ENCODE data around the gene PIGP. TPM values are rescaled to one million over a fixed set of nuclear protein-coding genes. Genes with fewer than 3 reads are reported as not detected.
A peak's percentile ranks its signal among the peaks of the same experiment; 100 is the strongest.
"Not testable (repeated sequence)": the region's sequence is repeated elsewhere in the genome, so short reads cannot be mapped to it uniquely, and the experiment has no call there.

Gene PIGP
- 34.0 TPM for total RNA-seq
- long read RNA-seq, full-length matches to known transcripts, result 26 of 26 reads
- long read RNA-seq, partial matches to known transcripts, result 0 of 26 reads
- long read RNA-seq, other reads (novel, unspliced or antisense), result 0 of 26 reads

GRCh38 chr21:37072988-37073416, at the start of gene PIGP, which contains the start of gene TTC3:
Gene PIGP (minus strand): TSS chr21:37073071. CDS start chr21:37072515, 556 bp downstream.
Gene TTC3 (plus strand): TSS chr21:37073254. CDS start chr21:37087258, 14,004 bp downstream.
- DNase-seq, result peak; percentile 96
- intact Hi-C loops (cut with DNase I), result no loop called here
- ATAC-seq (ENCODE audit: poor library complexity), result peak; percentile 93

GRCh38 chr21:37119421-37120218, 46.7 kb upstream of the PIGP start:
- intact Hi-C loops (cut with DNase I), result no loop called here
- DNase-seq, result no peak

DNA sequence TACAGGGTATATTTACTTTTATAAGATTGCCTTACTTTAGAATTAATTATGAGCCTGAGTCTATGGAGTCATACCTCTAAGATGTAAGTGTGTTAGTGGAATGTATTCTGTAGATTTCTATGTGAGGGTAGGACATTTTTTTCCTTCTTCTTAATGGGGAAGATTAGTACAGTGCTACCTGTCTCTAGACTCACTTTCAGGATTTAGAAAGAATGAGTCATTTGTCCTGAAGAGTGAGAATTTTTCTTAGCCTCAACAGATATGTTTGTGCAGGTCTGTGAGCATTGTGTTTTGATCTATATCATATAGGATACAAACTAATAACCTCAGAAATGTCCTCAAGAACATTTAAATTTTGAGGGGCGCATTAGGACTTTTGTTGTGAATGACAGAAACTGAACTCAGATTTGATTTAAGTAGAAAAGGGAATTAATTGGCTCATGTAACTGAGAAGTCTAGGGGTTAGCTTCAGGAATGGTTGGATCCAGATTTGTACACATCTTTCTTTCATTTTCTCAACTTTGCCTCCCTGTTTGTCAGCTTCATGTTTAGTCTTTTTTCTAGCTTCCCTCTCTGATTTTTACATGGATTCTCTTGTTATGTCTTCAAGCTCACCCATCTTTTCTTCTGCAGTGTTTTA, 45.4 kb upstream of the PIGP start:
- no peak for DNase-seq
- no peak for ATAC-seq (ENCODE audit: poor library complexity)
- intact Hi-C loops (cut with DNase I), result no loop called here

More at GRCh38 chr21:37119421-37120218, 46.7 kb upstream of the PIGP start:
- ATAC-seq (ENCODE audit: poor library complexity), result no peak

GRCh38 chr21:37117204-37117603, 44.3 kb upstream of the PIGP start:
- DNase-seq (no peak), ATAC-seq (ENCODE audit: poor library complexity) (no peak)
- intact Hi-C loops (cut with DNase I), result no loop called here

DNA sequence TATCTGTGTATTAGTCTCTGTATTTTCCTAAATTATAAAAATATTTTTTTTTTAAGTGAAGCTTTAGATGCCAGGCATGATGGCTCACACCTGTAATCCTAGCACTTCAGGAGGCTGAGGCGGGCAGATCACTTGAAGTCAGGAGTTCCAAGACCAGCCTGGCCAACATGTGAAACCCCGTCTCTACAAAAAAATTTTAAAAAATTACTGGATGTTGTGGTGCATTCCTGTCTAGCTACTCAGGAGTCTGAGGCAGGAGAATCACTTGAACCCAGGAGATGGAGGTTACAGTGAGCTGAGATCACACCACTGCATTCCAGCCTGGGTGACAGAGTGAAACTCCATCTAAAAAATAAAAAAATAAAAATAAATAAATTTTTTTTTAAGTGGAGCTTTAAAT, 43.6 kb upstream of the PIGP start:
- DNase-seq; intact Hi-C loops (cut with DNase I); ATAC-seq (ENCODE audit: poor library complexity): not testable (repeated sequence)

GRCh38 chr21:37114301-37114700, 41.4 kb upstream of the PIGP start:
- intact Hi-C loops (cut with DNase I); ATAC-seq (ENCODE audit: poor library complexity); DNase-seq: not testable (repeated sequence)

GRCh38 chr21:37111029-37111428, 38.2 kb upstream of the PIGP start:
- DNase-seq; ATAC-seq (ENCODE audit: poor library complexity); intact Hi-C loops (cut with DNase I): not testable (repeated sequence)

DNA sequence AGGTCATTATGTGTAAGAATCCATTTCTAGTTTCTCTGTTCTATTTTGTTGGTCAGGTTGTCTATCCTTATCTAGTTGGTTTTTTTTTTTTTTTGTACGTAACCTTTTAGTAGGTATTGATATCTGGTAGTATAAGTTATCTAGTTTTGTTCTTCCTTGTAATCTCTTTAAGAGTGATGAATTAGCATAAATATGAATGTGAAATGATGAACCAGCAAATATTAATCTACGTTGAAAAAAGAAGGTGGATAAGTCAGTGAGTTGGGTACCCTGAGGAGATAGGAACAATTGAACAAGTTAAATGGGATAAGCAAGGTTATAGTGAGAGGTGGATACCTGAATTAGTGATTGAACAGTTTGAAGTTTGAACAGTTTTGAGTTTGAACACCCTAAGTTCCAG, 34.1 kb upstream of the PIGP start:
- DNase-seq, result no peak
- intact Hi-C loops (cut with DNase I), result no loop called here
- ATAC-seq (ENCODE audit: poor library complexity), result no peak

- DNase-seq; intact Hi-C loops (cut with DNase I); ATAC-seq (ENCODE audit: poor library complexity): not testable (repeated sequence)
Observed at GRCh38 chr21:37102746-37103145, 29.9 kb upstream of the PIGP start.

- ATAC-seq (ENCODE audit: poor library complexity) (no peak), DNase-seq (no peak)
- intact Hi-C loops (cut with DNase I), result no loop called here
Observed at GRCh38 chr21:37101384-37101783, 28.5 kb upstream of the PIGP start.

DNA sequence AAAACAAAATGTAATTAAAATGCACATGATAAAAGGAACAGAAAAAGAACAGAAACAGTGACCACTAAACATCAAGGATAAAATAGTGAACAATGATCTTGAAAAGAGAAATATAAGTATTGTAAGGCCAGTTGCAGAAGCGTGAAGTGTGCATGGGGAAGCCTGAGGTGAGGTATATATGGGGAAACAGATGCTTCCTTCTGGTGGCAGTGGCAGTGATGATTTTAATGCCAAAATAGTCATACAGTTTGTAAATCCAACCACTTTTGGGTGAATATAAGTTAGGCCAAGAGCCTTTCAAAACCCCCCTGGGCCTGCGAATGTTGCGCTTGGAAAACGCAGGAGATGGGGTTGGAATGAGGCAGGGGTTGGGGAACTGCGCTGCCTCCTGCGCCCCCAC, 27.4 kb upstream of the PIGP start:
- intact Hi-C loops (cut with DNase I), result no loop called here
- no peak for ATAC-seq (ENCODE audit: poor library complexity)

DNA sequence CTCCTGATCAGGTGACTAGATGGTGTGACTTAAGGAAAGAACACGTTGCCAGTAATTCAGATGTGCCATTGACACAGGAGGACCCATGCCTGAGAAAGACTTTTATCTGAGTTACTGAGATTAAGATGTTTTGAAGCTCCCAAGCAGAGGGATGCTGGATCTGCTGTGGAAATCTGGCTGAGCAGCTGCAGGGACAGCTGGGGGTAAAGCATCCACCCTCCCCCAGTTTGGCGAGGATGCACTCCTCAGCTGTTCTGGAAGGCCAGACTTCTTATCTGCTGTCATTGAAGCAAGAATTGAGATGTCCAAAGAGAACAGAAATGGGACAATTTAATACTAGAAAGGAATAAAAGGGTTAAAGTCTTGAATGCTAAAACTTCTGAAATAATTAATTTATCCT, 25.9 kb upstream of the PIGP start:
- ATAC-seq (ENCODE audit: poor library complexity), result no peak
- DNase-seq, result no peak
- intact Hi-C loops (cut with DNase I), result no loop called here

More for the DNA sequence above, 27.4 kb upstream of the PIGP start:
- no peak for DNase-seq

GRCh38 chr21:37095821-37096220, 22.9 kb upstream of the PIGP start:
- intact Hi-C loops (cut with DNase I), result no loop called here
- no peak for ATAC-seq (ENCODE audit: poor library complexity)
- no peak for DNase-seq

- no peak for DNase-seq
- intact Hi-C loops (cut with DNase I), result no loop called here
- ATAC-seq (ENCODE audit: poor library complexity), result no peak
Observed at GRCh38 chr21:37093977-37094376, 21.1 kb upstream of the PIGP start.

GRCh38 chr21:37088186-37088735, 15.4 kb upstream of the PIGP start:
- no peak for DNase-seq
- intact Hi-C loops (cut with DNase I), result no loop called here
- ATAC-seq (ENCODE audit: poor library complexity), result no peak

DNA sequence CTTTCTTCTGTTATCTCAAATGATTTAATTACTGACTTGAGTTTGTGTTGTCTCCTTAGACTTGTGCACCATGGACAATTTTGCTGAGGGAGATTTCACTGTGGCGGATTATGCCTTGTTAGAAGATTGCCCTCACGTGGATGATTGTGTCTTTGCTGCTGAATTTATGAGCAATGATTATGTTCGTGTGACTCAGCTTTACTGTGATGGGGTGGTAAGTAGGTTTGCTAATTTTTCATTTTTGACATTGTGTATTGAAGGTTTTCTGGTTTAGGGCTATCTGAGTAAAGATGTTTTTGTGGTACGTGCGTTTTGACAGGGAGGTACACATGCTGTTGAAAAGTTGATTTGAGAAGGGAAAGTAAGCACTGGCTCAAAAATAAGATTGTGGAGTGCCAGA, 14.3 kb upstream of the PIGP start:
- DNase-seq (no peak), ATAC-seq (ENCODE audit: poor library complexity) (peak; percentile 70)
- intact Hi-C loops (cut with DNase I), result no loop called here

DNA sequence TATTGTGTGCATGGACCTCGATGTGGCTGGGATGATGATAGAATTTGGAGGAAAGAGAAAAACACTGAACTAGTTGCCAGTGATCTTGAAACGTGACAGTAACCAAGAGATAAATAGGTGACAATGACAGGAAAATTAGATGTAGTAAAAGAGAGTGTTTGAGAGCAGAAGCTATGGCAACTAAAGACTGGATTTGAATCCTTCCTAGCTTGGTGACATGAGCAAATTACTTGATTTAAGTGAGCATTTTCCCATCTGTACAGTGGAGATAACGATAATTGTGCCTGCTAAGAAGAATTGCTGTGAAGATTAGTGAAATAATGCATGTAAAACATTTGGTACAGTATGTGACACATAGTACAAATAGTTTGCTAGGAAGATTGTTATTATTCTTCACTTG, 12.9 kb upstream of the PIGP start:
- intact Hi-C loops (cut with DNase I), result no loop called here
- ATAC-seq (ENCODE audit: poor library complexity) (no peak), DNase-seq (no peak)

DNA sequence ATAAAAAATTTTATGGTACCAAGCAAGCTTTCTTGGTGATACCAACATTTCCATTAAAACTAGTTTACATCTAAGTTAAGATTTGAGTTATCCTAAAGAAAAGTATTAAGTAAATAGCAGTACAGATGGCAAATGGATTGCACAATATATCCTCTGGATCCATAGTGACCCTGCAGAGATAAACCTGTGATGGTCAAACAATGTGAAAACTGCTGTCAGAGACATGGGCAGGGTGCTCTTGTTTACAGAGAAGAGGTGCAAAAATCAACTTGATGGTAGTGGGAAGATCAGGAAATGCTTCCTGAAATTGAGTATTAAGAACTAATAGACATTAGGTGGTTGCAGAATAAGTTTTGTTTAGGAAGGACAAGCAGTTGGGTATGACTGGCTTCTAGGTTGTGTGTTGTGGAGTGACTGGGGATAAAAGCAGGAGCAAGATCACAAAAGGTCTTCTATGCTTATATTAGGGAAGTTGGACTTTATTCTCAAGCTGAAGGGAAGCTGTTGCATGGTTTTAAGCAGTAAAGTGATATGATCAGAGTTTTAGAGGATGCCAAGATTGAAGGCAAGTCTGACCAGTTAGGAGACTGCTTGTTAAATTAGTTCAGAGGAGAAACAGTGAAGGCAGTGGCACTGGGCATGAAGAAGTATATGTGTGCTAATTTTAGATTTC, 10.1 kb upstream of the PIGP start:
- intact Hi-C loops (cut with DNase I), result no loop called here
- ATAC-seq (ENCODE audit: poor library complexity) (no peak), DNase-seq (no peak)

DNA sequence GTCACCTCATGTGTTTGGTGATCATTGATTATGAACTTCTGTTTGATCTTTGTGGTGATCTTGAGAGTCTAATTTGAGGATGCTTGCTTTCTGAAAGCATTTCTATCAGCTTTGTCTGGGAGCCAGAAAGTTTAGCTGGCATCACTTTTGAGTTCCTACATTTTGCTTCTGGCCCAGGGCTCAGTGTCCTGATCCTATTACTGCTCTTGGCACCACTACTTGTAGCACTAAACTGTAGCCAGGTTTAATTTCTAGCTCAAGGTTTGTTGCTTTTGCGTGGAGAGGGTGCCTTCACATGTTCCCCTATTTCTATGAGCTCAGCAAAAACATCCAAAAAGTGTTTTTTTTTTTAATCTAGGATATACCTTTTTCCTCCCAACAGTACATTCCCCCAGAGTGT, 9.5 kb upstream of the PIGP start:
- DNase-seq (no peak), ATAC-seq (ENCODE audit: poor library complexity) (peak; percentile 55)
- intact Hi-C loops (cut with DNase I), result no loop called here
